GM12878 (cell line): Measurements from ENCODE around the gene CADM2. TPM values are rescaled to one million over a fixed set of nuclear protein-coding genes. Genes with fewer than 3 reads are reported as not detected.

Source experiments
- ATAC-seq: fragments of 200-7000 bp; cut with Tn5 transposase; 3 replicates; pipeline ENCODE4 v1.9.1; 2020; ENCODE audit warnings: mild to moderate bottlenecking, moderate library complexity
- BruUV-seq: library from RNA; stranded (reverse); fragments of 400-500 nt; replicated peaks from 2 replicates; lab custom pipeline; 2021; lab: Mats Ljungman, UMichigan
- CTCF ChIA-PET: fragments of 300-600 bp; sonication (Branson Sonifier 250); formaldehyde crosslinking; extraction: SDS; loops from one replicate; lab custom pipeline; 2021; ENCODE audit warnings: inconsistent platforms; lab: Yijun Ruan, JAX
- POLR2A ChIA-PET: fragments of 350-600 bp; formaldehyde crosslinking; extraction: SDS; loops from one replicate; lab custom pipeline; 2021; ENCODE audit warnings: inconsistent platforms; lab: Charles Lee
- RAD21 ChIA-PET: fragments of 300-600 bp; sonication (Branson Sonifier 250); formaldehyde crosslinking; loops from one replicate; lab custom pipeline; 2023; ENCODE audit warnings: antibody characterized with exemption; ENCODE audit not compliant: unreplicated experiment; lab: Charles Lee
- SMC1A ChIA-PET: fragments of 300-600 bp; sonication (Branson Sonifier 250); formaldehyde crosslinking; loops from one replicate; lab custom pipeline; 2023; ENCODE audit not compliant: unreplicated experiment, uncharacterized antibody; lab: Charles Lee
- DNase-seq: peaks from one replicate; pipeline ENCODE4 v3.0.0-alpha.2; 2011; ENCODE audit warnings: low read depth, low spot score
- FAIRE-seq: peaks from 3 replicates; lab custom pipeline; 2011; peaks lifted over from hg19 to GRCh38; lab: Jason Lieb, UNC
- H2AFZ ChIP-seq: 2 replicates; pipeline ENCODE4 v1.6.0; 2011; ENCODE audit warnings: low read depth, low read length, control low read depth; ENCODE audit not compliant: control insufficient read depth
- H3K27ac ChIP-seq: 2 replicates; pipeline ENCODE4 v1.5.1; 2011; ENCODE audit warnings: control low read depth; ENCODE audit not compliant: control insufficient read depth, insufficient read depth
- H3K27me3 ChIP-seq, 2 experiments: replicated peaks in 1 of 2; 2 replicates each; pipeline versions ENCODE4 v1.6.0 to v1.6.1; 2011; ENCODE audit warnings: low read length in 1 of 2; ENCODE audit not compliant: control insufficient read depth in 2 of 2, insufficient read depth in 2 of 2
- H3K36me3 ChIP-seq, 2 experiments: 2 replicates each; pipeline ENCODE4 v1.5.1; 2011; ENCODE audit warnings: low read length in 1 of 2; ENCODE audit not compliant: control insufficient read depth in 2 of 2, insufficient read depth in 2 of 2
- H3K4me1 ChIP-seq: 2 replicates; pipeline ENCODE4 v1.6.1; 2011; ENCODE audit warnings: mild to moderate bottlenecking, low read length, moderate library complexity, mixed read lengths; ENCODE audit not compliant: control insufficient read depth, insufficient read depth
- H3K4me2 ChIP-seq: 2 replicates; pipeline ENCODE4 v1.6.0; 2011; ENCODE audit warnings: control low read depth; ENCODE audit not compliant: control insufficient read depth, insufficient read depth
- H3K4me3 ChIP-seq: fragments of 200-600 bp; sonication (generic); 2 replicates; pipeline ENCODE4 v1.5.1; 2016
- H3K79me2 ChIP-seq: 2 replicates; pipeline ENCODE4 v1.6.0; 2011; ENCODE audit warnings: low read length; ENCODE audit not compliant: control insufficient read depth, insufficient read depth
- H3K9ac ChIP-seq: 2 replicates; pipeline ENCODE4 v1.8.0; 2011; ENCODE audit warnings: low read length, control low read depth, mixed read lengths; ENCODE audit not compliant: control insufficient read depth, insufficient read depth
- H3K9me3 ChIP-seq: replicated peaks from 3 replicates; pipeline ENCODE4 v1.5.1; 2011; ENCODE audit warnings: mild to moderate bottlenecking, low read length; ENCODE audit not compliant: control insufficient read depth, insufficient read depth
- H4K20me1 ChIP-seq: 2 replicates; pipeline ENCODE4 v1.6.0; 2011; ENCODE audit not compliant: control insufficient read depth, insufficient read depth
- BRCA1 ChIP-seq: IDR thresholded peaks from 2 replicates; pipeline ENCODE4 v1.6.1; 2011; ENCODE audit warnings: low read depth, low read length, improper control_type of control experiment
- EP300 ChIP-seq, 2 experiments: fragments of 150-350 bp in 1 of 2; IDR thresholded peaks; 2 replicates each; pipeline ENCODE4 v1.6.1; 2011 to 2012; ENCODE audit warnings: low read depth in 2 of 2, low read length in 2 of 2, borderline replicate concordance in 1 of 2, improper control_type of control experiment in 1 of 2, inconsistent platforms in 1 of 2; ENCODE audit not compliant: control insufficient read depth in 1 of 2
- HCFC1 ChIP-seq: fragments of 150-350 bp; IDR thresholded peaks from 2 replicates; pipeline ENCODE4 v1.6.1; 2014; ENCODE audit warnings: low read length
- JUND ChIP-seq: IDR thresholded peaks from 2 replicates; pipeline ENCODE4 v1.6.1; 2012; ENCODE audit warnings: low read depth, mild to moderate bottlenecking, low read length, improper control_type of control experiment, moderate library complexity
- LARP7 ChIP-seq: fragments of 450-650 bp; IDR thresholded peaks from 2 replicates; pipeline ENCODE4 v1.6.1; 2017; ENCODE audit warnings: mild to moderate bottlenecking
- MTA2 ChIP-seq: fragments of 450-650 bp; IDR thresholded peaks from 2 replicates; pipeline ENCODE4 v1.6.1; 2016; ENCODE audit warnings: low read depth, mild to moderate bottlenecking, moderate library complexity
- MXI1 ChIP-seq: fragments of 150-350 bp; IDR thresholded peaks from 2 replicates; pipeline ENCODE4 v1.6.1; 2011; ENCODE audit warnings: low read depth, mild to moderate bottlenecking, inconsistent platforms, low read length, improper control_type of control experiment
- NR2C1 ChIP-seq: fragments of 450-650 bp; IDR thresholded peaks from 2 replicates; pipeline ENCODE4 v1.6.1; 2017; ENCODE audit warnings: antibody characterized with exemption, mild to moderate bottlenecking, moderate library complexity
- NR2F1 ChIP-seq: fragments of 450-650 bp; conservative IDR thresholded peaks from 2 replicates; pipeline ENCODE4 v1.6.1; 2017; ENCODE audit warnings: mild to moderate bottlenecking
- RUNX3 ChIP-seq: IDR thresholded peaks from 2 replicates; pipeline ENCODE4 v1.6.1; 2012; ENCODE audit warnings: low read length, inconsistent platforms
- SMARCA5 ChIP-seq: fragments of 450-650 bp; IDR thresholded peaks from 2 replicates; pipeline ENCODE4 v1.6.1; 2017; ENCODE audit warnings: mild to moderate bottlenecking
- WGBS: methylation state at CpG from one replicate; pipeline ENCODE4 v1.1.6; 2016; ENCODE audit warnings: low lambda C conversion rate; ENCODE audit not compliant: insufficient replicate concordance, insufficient coverage; ENCODE audit errors: missing lambda C conversion rate; 5-methylcytosine and 5-hydroxymethylcytosine counted together
- in situ Hi-C: fragments of 300-500 bp; cut with MboI; formaldehyde crosslinking; loops from 9 replicates; pipeline ENCODE4 v1.14.3; 2018; ENCODE audit warnings: mixed read lengths
- intact Hi-C: fragments of 100-400 bp; cut with micrococcal nuclease; formaldehyde crosslinking; loops from one replicate; pipeline ENCODE4 v1.14.2; 2022; ENCODE audit not compliant: unreplicated experiment
- polyA plus RNA-seq, 11 experiments: library from polyadenylated mRNA; depleted of rRNA in 4 of 11; unstranded in 6 of 11; stranded (reverse) in 5 of 11; fragments of >200 nt; fragmentation: Nextera tagmentation in 4 of 11; fragmentation: Illumina TruSeq in 1 of 11; extraction: Ambion mirVana in 4 of 11; extraction: Trizol in 1 of 11; gene quantifications; 1 replicate in 1 of 11; 2 replicates in 10 of 11; pipeline versions ENCODE4 v1.2.1 to v1.2.3, GENCODE V29; 2011 to 2016; ENCODE audit warnings: inconsistent platforms in 2 of 11, missing spikeins in 2 of 11, low read depth in 1 of 11
- total RNA-seq, 4 experiments: library from RNA; depleted of rRNA in 3 of 4; stranded (reverse); fragments of >200 nt in 3 of 4; fragmentation: Illumina TruSeq in 1 of 4; extraction: Trizol in 1 of 4; gene quantifications; 2 replicates each; pipeline versions ENCODE4 v1.2.1 to v1.2.3, GENCODE V29; 2013 to 2021
- TF ChIP-seq, protein P1 (sequence below): fragments of 450-650 bp; IDR thresholded peaks from 2 replicates; pipeline ENCODE4 v1.6.1; 2014; ENCODE audit warnings: mild to moderate bottlenecking
- TF ChIP-seq, protein P2 (sequence below): fragments of 150-350 bp; IDR thresholded peaks from 2 replicates; pipeline ENCODE4 v1.6.1; 2016; ENCODE audit warnings: low read depth, low read length
- TF ChIP-seq, protein P3 (sequence below): IDR thresholded peaks from 2 replicates; pipeline ENCODE4 v1.6.1; 2011; ENCODE audit warnings: mild to moderate bottlenecking, low read depth, low read length, moderate library complexity; ENCODE audit not compliant: insufficient replicate concordance

Gene CADM2
- total and polyA plus RNA-seq, 10 of the 15 experiments (the other 5 are each of a cell fraction or from before 2014, with no cell fraction given): 0.13 TPM; not detected in 9

DNA sequence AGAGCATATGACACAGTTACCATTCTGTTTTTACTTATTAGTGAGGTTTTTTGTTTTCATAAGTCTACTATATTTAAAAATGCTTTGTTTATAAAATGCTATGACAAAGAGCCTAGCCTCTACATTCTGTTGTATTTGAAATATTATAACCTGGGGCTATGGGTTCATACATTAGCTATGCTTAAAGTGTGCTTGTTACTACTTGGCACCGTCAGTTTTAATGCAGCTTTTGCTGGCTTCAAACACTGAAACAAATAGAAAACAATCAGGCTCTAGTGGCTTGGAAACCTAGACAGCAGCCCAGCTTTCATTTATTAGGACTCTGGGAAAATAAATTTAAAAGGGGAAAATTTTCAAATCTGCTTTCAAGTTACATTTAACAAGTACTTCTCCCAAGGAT, 635.9 kb downstream of the CADM2 start:
- in situ Hi-C loops (no loop called here), intact Hi-C loops (no loop called here)
- ChIA-PET RAD21 (no interaction called here), SMC1A (no interaction called here), CTCF (no interaction called here), POLR2A (no interaction called here)
- no peaks in the 10 kb centered on the region for H3K27me3 ChIP-seq
- no peak for FAIRE-seq
- H3K4me2 ChIP-seq: no peak overlapping the region
- no peak for DNase-seq
- 29% methylated on average over 1 of the region's 1 CpG for WGBS
- no peak for ATAC-seq
- H3K9me3 ChIP-seq: no peaks in the 10 kb centered on the region
- no peaks in the 10 kb centered on the region for H3K36me3 ChIP-seq
- no peaks in the 10 kb centered on the region for H4K20me1 ChIP-seq
- no peaks in the 10 kb centered on the region for H3K79me2 ChIP-seq
- no peak for TF ChIP-seq RUNX3
- TF ChIP-seq NR2F1: no peak
- TF ChIP-seq LARP7: no peak
- TF ChIP-seq JUND: no peak
- TF ChIP-seq HCFC1: no peak
- TF ChIP-seq, protein P1, sequence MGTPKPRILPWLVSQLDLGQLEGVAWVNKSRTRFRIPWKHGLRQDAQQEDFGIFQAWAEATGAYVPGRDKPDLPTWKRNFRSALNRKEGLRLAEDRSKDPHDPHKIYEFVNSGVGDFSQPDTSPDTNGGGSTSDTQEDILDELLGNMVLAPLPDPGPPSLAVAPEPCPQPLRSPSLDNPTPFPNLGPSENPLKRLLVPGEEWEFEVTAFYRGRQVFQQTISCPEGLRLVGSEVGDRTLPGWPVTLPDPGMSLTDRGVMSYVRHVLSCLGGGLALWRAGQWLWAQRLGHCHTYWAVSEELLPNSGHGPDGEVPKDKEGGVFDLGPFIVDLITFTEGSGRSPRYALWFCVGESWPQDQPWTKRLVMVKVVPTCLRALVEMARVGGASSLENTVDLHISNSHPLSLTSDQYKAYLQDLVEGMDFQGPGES: no peak
- TF ChIP-seq, protein P2, sequence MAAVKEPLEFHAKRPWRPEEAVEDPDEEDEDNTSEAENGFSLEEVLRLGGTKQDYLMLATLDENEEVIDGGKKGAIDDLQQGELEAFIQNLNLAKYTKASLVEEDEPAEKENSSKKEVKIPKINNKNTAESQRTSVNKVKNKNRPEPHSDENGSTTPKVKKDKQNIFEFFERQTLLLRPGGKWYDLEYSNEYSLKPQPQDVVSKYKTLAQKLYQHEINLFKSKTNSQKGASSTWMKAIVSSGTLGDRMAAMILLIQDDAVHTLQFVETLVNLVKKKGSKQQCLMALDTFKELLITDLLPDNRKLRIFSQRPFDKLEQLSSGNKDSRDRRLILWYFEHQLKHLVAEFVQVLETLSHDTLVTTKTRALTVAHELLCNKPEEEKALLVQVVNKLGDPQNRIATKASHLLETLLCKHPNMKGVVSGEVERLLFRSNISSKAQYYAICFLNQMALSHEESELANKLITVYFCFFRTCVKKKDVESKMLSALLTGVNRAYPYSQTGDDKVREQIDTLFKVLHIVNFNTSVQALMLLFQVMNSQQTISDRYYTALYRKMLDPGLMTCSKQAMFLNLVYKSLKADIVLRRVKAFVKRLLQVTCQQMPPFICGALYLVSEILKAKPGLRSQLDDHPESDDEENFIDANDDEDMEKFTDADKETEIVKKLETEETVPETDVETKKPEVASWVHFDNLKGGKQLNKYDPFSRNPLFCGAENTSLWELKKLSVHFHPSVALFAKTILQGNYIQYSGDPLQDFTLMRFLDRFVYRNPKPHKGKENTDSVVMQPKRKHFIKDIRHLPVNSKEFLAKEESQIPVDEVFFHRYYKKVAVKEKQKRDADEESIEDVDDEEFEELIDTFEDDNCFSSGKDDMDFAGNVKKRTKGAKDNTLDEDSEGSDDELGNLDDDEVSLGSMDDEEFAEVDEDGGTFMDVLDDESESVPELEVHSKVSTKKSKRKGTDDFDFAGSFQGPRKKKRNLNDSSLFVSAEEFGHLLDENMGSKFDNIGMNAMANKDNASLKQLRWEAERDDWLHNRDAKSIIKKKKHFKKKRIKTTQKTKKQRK: no peak
- TF ChIP-seq NR2C1: no peak
- TF ChIP-seq EP300 (IDR thresholded peaks at IDR 0.05; ENCODE audit: borderline replicate concordance in 1 of 2, control insufficient read depth in 1 of 2, low read depth in 2 of 2, low read length in 2 of 2): no peak
- no peak for TF ChIP-seq SMARCA5
- no peak for TF ChIP-seq MTA2
- no peak for TF ChIP-seq MXI1
- no peak for TF ChIP-seq BRCA1
- TF ChIP-seq, protein P3, sequence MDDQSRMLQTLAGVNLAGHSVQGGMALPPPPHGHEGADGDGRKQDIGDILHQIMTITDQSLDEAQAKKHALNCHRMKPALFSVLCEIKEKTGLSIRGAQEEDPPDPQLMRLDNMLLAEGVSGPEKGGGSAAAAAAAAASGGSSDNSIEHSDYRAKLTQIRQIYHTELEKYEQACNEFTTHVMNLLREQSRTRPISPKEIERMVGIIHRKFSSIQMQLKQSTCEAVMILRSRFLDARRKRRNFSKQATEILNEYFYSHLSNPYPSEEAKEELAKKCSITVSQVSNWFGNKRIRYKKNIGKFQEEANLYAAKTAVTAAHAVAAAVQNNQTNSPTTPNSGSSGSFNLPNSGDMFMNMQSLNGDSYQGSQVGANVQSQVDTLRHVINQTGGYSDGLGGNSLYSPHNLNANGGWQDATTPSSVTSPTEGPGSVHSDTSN: no peak
- no peak overlapping the region for H2AFZ ChIP-seq
- no TSS peak for BruUV-seq
- no peaks in the 10 kb centered on the region for H3K4me1 ChIP-seq
- H3K9ac ChIP-seq: no peak overlapping the region
- H3K4me3 ChIP-seq: no peak overlapping the region
- no peak overlapping the region for H3K27ac ChIP-seq
